Measurements from ENCODE around the gene LIPM.
"Not testable (repeated sequence)": the region's sequence is repeated elsewhere in the genome, so short reads cannot be mapped to it uniquely, and the experiment has no call there.

LIPM gene

DNA sequence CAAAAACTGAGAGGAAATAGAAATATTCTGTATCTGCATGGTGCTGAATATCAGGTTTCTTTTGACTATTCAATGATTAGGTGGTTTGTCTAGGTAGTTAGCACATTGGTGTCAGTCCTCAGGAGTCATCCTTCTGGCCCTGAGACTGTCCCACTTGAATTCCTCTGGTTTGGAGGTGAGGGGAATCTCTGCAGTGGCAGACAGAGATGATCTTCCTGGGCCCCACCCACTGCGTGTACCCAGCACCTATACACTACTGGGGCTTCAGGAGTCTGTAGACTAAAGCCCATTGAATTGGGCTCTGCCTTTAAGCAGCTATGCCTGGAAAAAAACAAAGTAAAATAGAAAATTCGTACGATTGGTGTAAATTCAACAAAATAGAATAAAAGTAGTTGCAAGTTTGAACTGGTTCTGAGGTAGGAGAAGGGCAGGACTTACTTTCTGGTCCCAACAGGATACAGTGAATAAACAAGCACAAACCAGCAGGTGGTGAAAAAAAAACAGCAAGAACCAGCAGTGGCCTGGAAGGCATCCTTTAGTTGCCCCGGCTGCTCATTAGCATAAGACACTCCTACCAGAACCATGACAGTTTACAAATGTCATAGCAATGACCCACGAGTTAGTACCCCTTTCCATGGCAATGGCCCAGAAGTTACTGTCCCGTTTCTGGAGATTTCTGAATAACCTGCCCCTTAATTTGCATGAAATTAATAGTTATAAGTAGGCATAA is 1.7 kb downstream of the LIPM start:
- no peak for DNase-seq

- no peak for DNase-seq
Measured at GRCh38 chr10:88805361-88805760, 2.8 kb downstream of the LIPM start.

- DNase-seq = no peak
Measured at GRCh38 chr10:88805924-88806323, 3.4 kb downstream of the LIPM start.

DNA sequence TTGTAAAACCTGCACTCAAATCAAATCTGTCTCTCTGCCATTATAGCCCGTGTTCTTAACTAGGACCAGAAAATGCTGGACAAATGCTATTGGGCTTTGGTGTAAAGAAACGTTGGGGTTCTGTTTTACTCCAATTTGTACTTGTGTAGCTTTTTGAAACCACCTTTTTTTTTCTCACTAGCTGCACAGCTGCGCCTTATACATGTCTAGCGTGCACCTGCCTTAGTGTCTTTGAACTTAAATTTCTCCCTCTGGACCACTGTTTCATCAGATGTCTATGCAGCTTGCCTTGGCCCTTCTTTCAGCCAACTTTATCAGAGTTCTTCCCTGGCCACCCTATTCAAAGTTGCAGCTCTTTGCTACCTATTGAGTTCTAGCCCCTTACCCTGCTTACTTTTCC is 7.1 kb downstream of the LIPM start:
- no peak for DNase-seq

GRCh38 chr10:88810196-88810961 is 7.8 kb downstream of the LIPM start:
- DNase-seq = peak; percentile 59

- DNase-seq = no peak
Measured at GRCh38 chr10:88813200-88813599, 10.7 kb downstream of the LIPM start.

DNA sequence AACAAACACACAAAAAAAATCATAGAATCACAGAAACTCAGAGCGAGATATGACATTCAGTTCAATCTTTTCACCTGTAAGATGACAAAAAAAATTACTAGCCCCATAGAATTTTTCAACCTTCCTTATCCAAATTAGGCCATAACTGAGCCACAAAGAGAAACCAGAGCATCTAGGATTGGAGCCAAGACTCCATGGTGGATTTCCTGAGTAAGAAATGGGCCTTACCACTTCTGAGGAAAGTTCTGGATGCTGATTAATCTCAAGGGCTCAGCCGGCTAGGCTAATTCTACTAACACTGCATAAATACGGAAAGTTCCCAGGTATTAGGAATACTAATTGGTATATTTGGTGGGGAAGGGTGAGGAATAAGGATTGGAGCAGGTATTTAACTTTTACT is 16.8 kb downstream of the LIPM start:
- no peak for DNase-seq

GRCh38 chr10:88820748-88821401 is 18.3 kb downstream of the LIPM start:
- DNase-seq = peak; percentile 49

GRCh38 chr10:88826388-88826787 is 23.9 kb downstream of the LIPM start:
- no peak for DNase-seq

GRCh38 chr10:88827671-88828070 is 25.1 kb downstream of the LIPM start:
- DNase-seq = no peak

GRCh38 chr10:88828310-88828709 is 25.8 kb downstream of the LIPM start:
- DNase-seq = no peak

GRCh38 chr10:88830643-88831268 is 28.2 kb downstream of the LIPM start:
- no peak for DNase-seq

GRCh38 chr10:88831709-88832108 is 29.2 kb downstream of the LIPM start:
- DNase-seq = peak; percentile 16

DNA sequence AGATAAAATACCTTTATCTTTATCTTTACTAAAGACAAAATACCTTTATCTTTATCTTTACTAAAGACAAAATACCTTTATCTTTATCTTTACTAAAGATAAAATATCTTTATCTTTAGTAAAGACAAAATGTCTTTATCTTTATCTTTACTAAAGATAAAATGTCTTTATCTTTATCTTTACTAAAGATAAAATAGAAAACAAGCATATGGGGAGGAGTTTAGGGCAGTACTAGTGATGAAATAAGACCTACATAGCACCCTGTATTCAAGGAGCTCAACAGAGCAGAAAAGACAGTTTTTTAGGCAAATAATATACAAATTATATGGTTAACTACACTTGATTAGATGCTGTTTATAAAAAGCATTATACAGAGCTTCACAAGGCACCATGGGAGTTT is 29.8 kb downstream of the LIPM start:
- DNase-seq = no peak

GRCh38 chr10:88833156-88833555 is 30.6 kb downstream of the LIPM start:
- no peak for DNase-seq

- DNase-seq = no peak
Measured at GRCh38 chr10:88833723-88834122, 31.2 kb downstream of the LIPM start.

GRCh38 chr10:88835096-88835909 is 32.8 kb downstream of the LIPM start:
- DNase-seq = peak; percentile 75

DNA sequence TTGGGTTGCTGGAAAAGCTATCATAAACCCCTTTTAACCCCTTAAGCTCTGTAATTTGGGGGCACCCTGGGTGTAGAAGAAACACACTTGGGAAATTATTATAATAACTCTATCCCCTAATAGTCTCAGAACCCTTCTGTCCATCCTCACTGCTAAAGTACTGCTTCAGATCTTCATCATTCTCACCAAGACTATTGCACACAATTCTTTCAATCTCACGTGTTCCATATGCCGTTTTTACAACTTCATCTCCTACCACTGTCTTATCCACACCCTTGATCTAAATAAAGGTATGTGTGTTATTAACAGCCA is 33.3 kb downstream of the LIPM start:
- no peak for DNase-seq

DNA sequence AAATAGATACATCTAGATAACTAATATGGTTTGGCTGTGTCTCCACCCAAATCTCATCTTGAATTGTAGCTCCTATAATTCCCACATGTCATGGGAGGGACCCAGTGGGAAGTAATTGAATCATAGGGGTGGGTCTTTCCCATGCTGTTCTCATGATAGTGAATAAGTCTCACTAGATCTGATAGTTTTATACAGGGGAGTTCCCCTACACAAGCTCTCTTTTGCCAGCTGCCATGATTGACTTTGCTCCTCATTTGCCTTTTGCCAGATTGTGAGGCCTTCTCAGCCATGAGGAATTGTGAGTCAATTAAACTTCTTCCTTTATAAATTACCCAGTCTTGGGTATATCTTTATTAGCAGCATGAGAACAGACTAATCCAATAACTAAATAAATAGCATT is 35.1 kb downstream of the LIPM start:
- not testable (repeated sequence) for DNase-seq

- no peak for DNase-seq
Measured at GRCh38 chr10:88838766-88839350, 36.3 kb downstream of the LIPM start.

- no peak for DNase-seq
Measured at GRCh38 chr10:88840104-88840503, 37.6 kb downstream of the LIPM start.

DNA sequence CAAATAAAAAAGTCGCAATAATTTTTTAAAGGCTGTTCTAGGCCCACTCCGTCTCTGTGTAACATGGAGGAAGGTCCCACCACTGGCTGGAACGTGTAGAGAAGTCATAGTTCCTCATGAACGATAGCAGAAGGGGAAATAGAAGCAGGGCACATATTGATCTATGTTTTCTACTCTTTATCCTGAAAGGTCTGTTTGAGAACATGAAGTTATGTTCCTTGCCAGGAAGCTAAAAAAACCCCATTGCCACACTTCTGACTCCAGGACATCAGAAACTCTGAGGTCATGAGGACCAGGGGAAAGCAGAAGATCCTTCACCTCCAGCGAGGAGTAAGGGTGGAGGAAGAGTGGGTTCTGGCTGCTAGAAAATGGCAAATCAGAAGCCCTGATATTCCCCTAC is 38.4 kb downstream of the LIPM start:
- no peak for DNase-seq
